PC-9 (cell line): Measurements from ENCODE around the gene SERP2.

Experiments used
- EZH2 ChIP-seq: fragments of 200-600 bp; sonication (generic); IDR thresholded peaks from 2 replicates; pipeline ENCODE4 v1.8.0; 2017; ENCODE audit warnings: antibody characterized with exemption, low read depth
- TF ChIP-seq, protein P1 (sequence below): fragments of 200-600 bp; sonication (generic); conservative IDR thresholded peaks from 2 replicates; pipeline ENCODE4 v1.6.1; 2017; ENCODE audit warnings: mixed run types, antibody characterized with exemption, mild to moderate bottlenecking, moderate library complexity

DNA sequence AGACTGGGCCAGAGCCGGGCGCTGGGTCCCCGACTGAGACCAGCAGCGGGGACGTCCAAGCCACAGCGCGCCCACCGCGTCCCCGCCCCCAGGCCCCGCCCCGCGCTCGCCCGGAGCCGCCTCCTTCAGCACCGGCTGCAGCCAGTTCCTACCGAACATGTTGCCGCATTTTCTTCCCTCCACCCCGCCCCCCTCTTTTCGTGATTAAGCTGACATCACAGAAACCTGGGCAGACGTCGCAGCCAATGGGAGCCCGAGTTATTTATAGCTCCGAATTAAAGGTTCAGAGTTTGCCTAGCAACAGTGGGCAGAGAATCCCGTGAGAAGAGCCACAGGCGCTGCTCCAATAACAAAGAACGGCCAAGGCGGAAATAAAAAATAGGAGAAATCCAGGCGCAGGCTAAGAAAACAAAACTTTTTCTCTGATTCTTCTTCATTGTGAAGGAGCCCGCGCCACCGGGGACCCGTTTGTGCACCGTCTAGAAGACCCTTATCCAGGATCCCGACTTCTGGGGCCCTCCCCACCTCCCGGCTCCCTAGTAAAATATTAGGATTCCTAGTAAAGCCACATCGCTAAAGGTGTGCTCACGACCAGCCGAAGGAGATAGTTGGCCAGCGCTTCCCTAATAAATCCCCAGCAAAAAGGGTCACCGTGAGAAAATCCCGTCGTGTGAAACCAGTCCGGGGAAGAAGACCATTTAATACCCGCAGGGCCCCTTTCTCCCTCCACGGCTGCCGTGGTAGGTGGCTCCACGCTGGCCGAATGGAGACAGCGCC is 61.7 kb downstream of the SERP2 start:
- no peak for TF ChIP-seq EZH2
- TF ChIP-seq, protein P1, sequence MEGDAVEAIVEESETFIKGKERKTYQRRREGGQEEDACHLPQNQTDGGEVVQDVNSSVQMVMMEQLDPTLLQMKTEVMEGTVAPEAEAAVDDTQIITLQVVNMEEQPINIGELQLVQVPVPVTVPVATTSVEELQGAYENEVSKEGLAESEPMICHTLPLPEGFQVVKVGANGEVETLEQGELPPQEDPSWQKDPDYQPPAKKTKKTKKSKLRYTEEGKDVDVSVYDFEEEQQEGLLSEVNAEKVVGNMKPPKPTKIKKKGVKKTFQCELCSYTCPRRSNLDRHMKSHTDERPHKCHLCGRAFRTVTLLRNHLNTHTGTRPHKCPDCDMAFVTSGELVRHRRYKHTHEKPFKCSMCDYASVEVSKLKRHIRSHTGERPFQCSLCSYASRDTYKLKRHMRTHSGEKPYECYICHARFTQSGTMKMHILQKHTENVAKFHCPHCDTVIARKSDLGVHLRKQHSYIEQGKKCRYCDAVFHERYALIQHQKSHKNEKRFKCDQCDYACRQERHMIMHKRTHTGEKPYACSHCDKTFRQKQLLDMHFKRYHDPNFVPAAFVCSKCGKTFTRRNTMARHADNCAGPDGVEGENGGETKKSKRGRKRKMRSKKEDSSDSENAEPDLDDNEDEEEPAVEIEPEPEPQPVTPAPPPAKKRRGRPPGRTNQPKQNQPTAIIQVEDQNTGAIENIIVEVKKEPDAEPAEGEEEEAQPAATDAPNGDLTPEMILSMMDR = no peak
